IMR-90 (cell line): ENCODE results near the gene ZNF532.

Source experiments
- CTCF ChIP-seq: conservative IDR thresholded peaks from 2 replicates; pipeline ENCODE4 v1.5.1; 2012; ENCODE audit warnings: mild to moderate bottlenecking, low read depth, low read length, improper control_type of control experiment
- POLR2A ChIP-seq: IDR thresholded peaks from 2 replicates; pipeline ENCODE4 v1.6.1; 2012; ENCODE audit warnings: mild to moderate bottlenecking, low read depth, low read length

- TF ChIP-seq POLR2A (no peak), CTCF (no peak)
Measured at GRCh38 chr18:58829263-58829662, 35.4 kb upstream of the ZNF532 start.
